CD4-positive, alpha-beta T cell (primary cell): ENCODE data around the gene ALG12. TPM values are rescaled to one million over a fixed set of nuclear protein-coding genes. Genes with fewer than 3 reads are reported as not detected.

Experiments
- ATAC-seq: fragments of 200-7000 bp; cut with Tn5 transposase; one replicate; pipeline ENCODE4 v1.10.0; 2022; ENCODE audit warnings: mild to moderate bottlenecking; ENCODE audit not compliant: poor library complexity
- CTCF ChIA-PET: fragments of 350-600 bp; sonication (Branson Sonifier 250); formaldehyde crosslinking; loops from one replicate; lab custom pipeline; 2021; ENCODE audit warnings: antibody characterized with exemption, inconsistent platforms; lab: Charles Lee
- POLR2A ChIA-PET: fragments of 350-600 bp; sonication (Branson Sonifier 250); formaldehyde crosslinking; loops from one replicate; lab custom pipeline; 2021; ENCODE audit warnings: antibody characterized with exemption, inconsistent platforms; lab: Charles Lee
- DNase-seq, 14 experiments: peaks; one replicate each; pipeline ENCODE4 v3.0.0-alpha.2; 2013 to 2020; ENCODE audit warnings: mixed read lengths in 2 of 14
- H3K27ac ChIP-seq, 2 donors: one replicate each; pipeline versions ENCODE4 v1.5.1 to v1.7.0; 2013; ENCODE audit warnings: low read length in 2 of 2, low read depth in 1 of 2, mild to moderate bottlenecking in 1 of 2
- H3K27me3 ChIP-seq, 2 experiments: 1 replicate in 1 of 2; 2 replicates in 1 of 2; pipeline versions ENCODE4 v1.6.1 to v1.7.0; 2013; ENCODE audit warnings: low read length in 2 of 2, control low read depth in 1 of 2, mild to moderate bottlenecking in 1 of 2, moderate library complexity in 1 of 2; ENCODE audit not compliant: insufficient read depth in 2 of 2, control insufficient read depth in 1 of 2
- H3K36me3 ChIP-seq: one replicate; pipeline ENCODE4 v1.6.1; 2013; ENCODE audit warnings: low read length, control low read depth; ENCODE audit not compliant: insufficient read depth
- H3K4me1 ChIP-seq: one replicate; pipeline ENCODE4 v1.6.1; 2013; ENCODE audit warnings: low read length, control low read depth; ENCODE audit not compliant: insufficient read depth
- H3K4me3 ChIP-seq: one replicate; pipeline ENCODE4 v1.5.1; 2013; ENCODE audit warnings: mild to moderate bottlenecking, low read length, moderate library complexity
- H3K9me3 ChIP-seq, 2 experiments: 1 replicate in 1 of 2; 2 replicates in 1 of 2; pipeline versions ENCODE4 v1.6.1 to v1.7.0; 2013; ENCODE audit warnings: low read length in 2 of 2, mild to moderate bottlenecking in 2 of 2, control low read depth in 1 of 2, moderate library complexity in 1 of 2; ENCODE audit not compliant: control insufficient read depth in 1 of 2, insufficient read depth in 1 of 2
- H3K27ac Mint-ChIP-seq: one replicate; pipeline ENCODE4 v1.8.0; 2020; ENCODE audit warnings: mixed read lengths
- H3K27me3 Mint-ChIP-seq: one replicate; pipeline ENCODE4 v1.8.0; 2021; ENCODE audit warnings: mixed read lengths
- H3K36me3 Mint-ChIP-seq: one replicate; pipeline ENCODE4 v1.8.0; 2021; ENCODE audit warnings: low read depth, mixed read lengths
- H3K4me1 Mint-ChIP-seq: one replicate; pipeline ENCODE4 v1.8.0; 2021; ENCODE audit warnings: low read depth, mixed read lengths
- H3K4me3 Mint-ChIP-seq: one replicate; pipeline ENCODE4 v1.8.0; 2020; ENCODE audit warnings: mild to moderate bottlenecking, mixed read lengths
- H3K9me3 Mint-ChIP-seq: one replicate; pipeline ENCODE4 v1.8.0; 2020; ENCODE audit warnings: mixed read lengths
- intact Hi-C, 2 experiments: fragments of 100-400 bp; cut with DNase I in 1 of 2; cut with micrococcal nuclease in 1 of 2; formaldehyde crosslinking; loops; one replicate each; pipeline versions ENCODE4 v1.15.1 to v1.9.0; 2023 to 2025; cut with DNase I, micrococcal nuclease
- total RNA-seq, 174 experiments: library from RNA in 2 of 174; stranded (reverse) in 2 of 174; gene quantifications; one replicate each; pipeline ENCODE4 v1.2.3 and lab custom pipeline; 2021 to 2026
- TF ChIP-seq, protein P1 (sequence below): fragments of 200-600 bp; IDR thresholded peaks from one replicate; pipeline ENCODE4 v1.8.0; 2022; ENCODE audit warnings: antibody characterized with exemption, mild to moderate bottlenecking

Gene ALG12
- total RNA-seq, 2 experiments from 2014 or later = 13.5 to 14.6 TPM

DNA sequence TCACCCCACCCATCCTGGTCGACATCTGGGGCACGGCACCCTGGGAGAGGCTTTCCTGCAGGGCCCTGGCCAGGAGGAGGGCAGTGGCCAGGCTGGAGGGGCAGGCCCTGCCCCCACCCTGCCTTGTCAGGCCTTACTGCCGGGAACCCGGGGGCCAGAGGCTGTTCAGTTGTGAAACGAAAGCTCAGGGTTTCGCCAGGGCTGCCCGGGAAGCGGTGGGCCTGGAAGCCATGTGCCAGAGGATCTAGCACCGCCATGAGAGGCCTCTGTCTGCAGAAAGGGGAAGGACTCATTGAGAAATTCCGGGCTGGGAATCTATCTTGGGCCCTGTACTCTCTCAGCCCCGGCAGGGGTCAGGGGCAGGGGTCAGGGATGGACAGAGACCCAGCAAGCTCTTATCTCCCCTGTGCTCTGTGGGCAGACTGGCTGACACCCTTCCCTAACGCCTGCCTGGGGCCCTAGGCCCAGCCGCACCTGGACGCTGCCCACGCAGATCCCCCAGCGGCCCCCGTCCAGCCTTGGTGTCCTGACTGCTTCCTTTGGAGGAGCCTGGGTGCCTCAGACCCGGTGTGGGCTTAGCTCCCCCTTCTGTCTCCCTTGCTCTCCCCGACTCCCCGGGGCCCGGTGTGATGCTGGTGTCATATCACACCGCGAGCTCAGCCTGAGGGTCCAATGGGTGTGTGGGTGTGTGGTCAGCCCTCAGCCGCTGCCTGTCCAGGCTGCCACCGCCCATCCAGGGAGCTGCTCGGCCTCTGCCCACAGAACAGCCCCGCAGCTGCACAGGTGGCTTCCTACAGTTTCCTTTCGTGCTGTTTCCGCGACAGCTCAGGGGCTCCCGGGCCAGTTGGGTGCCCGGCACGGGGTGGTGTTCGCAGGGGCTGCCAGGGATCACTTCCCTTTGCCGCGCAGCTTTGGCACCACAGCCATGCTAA, 48.8 kb upstream of the ALG12 start:
- Histone ChIP-seq H3K36me3 (peaks cover 28% of the 10 kb centered on the region), H3K27ac (no peak overlapping the region), H3K27me3 (no peaks in the 10 kb centered on the region), H3K4me3 (no peak overlapping the region), H3K9me3 (no peaks in the 10 kb centered on the region), H3K4me1 (peaks cover 84% of the 10 kb centered on the region)
- peaks cover 42% of the 10 kb centered on the region for H3K36me3 Mint-ChIP-seq
- intact Hi-C loops = no loop called here
- H3K4me1 Mint-ChIP-seq = peaks cover 39% of the 10 kb centered on the region
- peak overlapping the region; percentile 77 for H3K4me3 Mint-ChIP-seq
- H3K9me3 Mint-ChIP-seq = no peaks in the 10 kb centered on the region
- CTCF ChIA-PET = interaction anchor here (1.3 to 1.6 kb wide), 2 partner anchors 16 to 36 kb away, joined by 3 to 4 read pairs; no protein-coding TSS in a partner anchor
- H3K27me3 Mint-ChIP-seq = no peaks in the 10 kb centered on the region
- peak overlapping the region; percentile 97 for H3K27ac Mint-ChIP-seq
- DNase-seq (peak in 4 of 14 experiments; percentile 3 to 62 (median 48)), ATAC-seq (no peak)
- POLR2A ChIA-PET = interaction anchor here (0.6 to 3.6 kb wide), 8 partner anchors 9 to 128 kb away, joined by 3 to 32 read pairs (median 4); no protein-coding TSS in a partner anchor
- TF ChIP-seq, protein P1, sequence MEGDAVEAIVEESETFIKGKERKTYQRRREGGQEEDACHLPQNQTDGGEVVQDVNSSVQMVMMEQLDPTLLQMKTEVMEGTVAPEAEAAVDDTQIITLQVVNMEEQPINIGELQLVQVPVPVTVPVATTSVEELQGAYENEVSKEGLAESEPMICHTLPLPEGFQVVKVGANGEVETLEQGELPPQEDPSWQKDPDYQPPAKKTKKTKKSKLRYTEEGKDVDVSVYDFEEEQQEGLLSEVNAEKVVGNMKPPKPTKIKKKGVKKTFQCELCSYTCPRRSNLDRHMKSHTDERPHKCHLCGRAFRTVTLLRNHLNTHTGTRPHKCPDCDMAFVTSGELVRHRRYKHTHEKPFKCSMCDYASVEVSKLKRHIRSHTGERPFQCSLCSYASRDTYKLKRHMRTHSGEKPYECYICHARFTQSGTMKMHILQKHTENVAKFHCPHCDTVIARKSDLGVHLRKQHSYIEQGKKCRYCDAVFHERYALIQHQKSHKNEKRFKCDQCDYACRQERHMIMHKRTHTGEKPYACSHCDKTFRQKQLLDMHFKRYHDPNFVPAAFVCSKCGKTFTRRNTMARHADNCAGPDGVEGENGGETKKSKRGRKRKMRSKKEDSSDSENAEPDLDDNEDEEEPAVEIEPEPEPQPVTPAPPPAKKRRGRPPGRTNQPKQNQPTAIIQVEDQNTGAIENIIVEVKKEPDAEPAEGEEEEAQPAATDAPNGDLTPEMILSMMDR = no peak

DNA sequence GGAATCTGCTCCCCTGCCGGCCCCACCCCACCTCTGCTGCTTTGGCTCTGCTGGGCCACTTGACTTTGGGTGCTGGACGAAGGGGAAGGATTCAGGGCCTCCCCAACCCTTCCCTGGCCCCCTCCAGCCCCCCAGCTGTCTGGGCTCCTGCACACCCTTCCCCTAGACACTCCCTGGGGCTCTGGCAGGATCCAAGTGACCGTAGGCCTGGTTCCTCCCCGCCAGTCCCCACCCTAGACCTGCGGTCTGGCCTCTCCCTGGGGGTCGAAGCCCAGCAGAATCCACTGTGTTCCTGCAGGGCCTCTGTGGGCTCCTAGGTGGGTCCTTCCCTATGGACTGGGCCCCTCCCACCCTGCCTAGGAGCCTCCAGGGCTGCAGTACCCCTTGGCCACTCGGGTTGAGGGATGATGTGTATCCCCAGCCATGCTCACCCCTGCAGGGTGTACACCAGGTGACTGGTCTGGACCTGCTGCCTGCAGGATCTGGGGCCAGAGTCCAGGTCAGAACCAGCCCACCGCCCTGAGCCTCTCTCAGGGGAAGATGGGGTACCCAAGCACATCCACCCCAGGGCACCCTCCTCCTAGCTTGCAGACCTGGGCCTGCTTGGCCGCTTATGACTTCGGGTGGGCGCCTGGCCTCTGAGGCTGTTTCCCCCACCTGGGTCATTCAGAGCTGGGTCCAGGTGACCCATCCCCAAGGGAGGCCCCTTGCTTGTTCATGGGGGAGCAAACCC, 48.0 kb upstream of the ALG12 start:
- DNase-seq = peak in 3 of 14 experiments; percentile 2 to 33 (median 26)
- ATAC-seq = no peak
- no peaks in the 10 kb centered on the region for H3K27me3 Mint-ChIP-seq
- ChIA-PET CTCF (interaction anchor here (1.0 to 1.6 kb wide), 3 partner anchors 17 to 35 kb away, joined by 3 to 4 read pairs (median 3); no protein-coding TSS in a partner anchor), POLR2A (interaction anchor here (1.1 to 3.6 kb wide), 4 partner anchors 30 to 127 kb away, joined by 3 to 32 read pairs (median 6); no protein-coding TSS in a partner anchor)
- Histone ChIP-seq H3K27ac (no peak overlapping the region), H3K36me3 (peaks cover 32% of the 10 kb centered on the region), H3K4me1 (peaks cover 80% of the 10 kb centered on the region), H3K9me3 (no peaks in the 10 kb centered on the region), H3K27me3 (no peaks in the 10 kb centered on the region), H3K4me3 (no peak overlapping the region)
- TF ChIP-seq, protein P1 = no peak
- intact Hi-C loops = no loop called here
- H3K9me3 Mint-ChIP-seq = no peaks in the 10 kb centered on the region
- peaks cover 48% of the 10 kb centered on the region for H3K36me3 Mint-ChIP-seq
- peak overlapping the region; percentile 97 for H3K27ac Mint-ChIP-seq
- peaks cover 38% of the 10 kb centered on the region for H3K4me1 Mint-ChIP-seq
- peak overlapping the region; percentile 60 for H3K4me3 Mint-ChIP-seq
